NCI-H1694 (cell line): Measurements from ENCODE around the gene SACS.
A peak's percentile ranks its signal among the peaks of the same experiment; 100 is the strongest.
"Not testable (repeated sequence)": the region's sequence is repeated elsewhere in the genome, so short reads cannot be mapped to it uniquely, and the experiment has no call there.

Experiments used
- DNase-seq: peaks from one replicate; lab custom pipeline; 2025; lab: John Stamatoyannopoulos, UW

Gene SACS

DNA sequence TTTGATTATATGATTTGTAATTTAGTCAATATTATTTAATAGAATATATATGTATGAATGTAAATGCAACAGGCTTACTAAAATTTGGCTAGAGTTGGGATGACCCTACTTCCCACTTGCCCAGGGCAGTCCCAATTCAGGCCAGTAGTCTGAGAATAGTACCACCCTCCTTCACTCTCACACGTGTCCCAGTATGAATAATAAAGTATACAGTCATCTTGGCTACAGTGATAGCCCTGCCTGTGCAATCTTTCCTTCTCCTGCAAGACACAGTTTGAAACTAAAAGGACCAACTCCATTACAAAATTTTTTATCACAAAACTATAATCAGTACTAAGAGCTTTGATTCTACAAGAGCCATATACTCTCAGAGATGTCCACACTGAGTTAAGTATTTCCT is 76.2 kb downstream of the SACS start:
- no peak for DNase-seq

DNA sequence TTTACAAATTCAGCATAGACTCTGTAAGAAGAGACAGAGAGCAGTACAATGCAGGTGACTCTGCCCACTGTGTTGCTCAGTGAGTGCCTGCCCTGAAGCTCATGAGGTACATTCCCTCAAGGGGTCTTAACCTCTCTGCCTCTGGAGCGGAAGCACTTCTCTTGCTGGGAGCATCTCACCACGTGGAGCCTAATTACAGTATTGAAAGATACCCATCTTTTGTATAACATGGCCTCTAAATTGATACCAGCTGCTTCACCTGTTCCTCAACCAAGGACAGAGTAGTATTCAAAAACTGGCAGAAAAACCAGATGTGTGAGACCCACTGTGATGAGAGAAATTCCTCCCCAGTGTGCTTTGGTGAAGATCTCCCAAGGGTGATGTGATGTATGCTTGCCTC is 77.1 kb downstream of the SACS start:
- no peak for DNase-seq

DNA sequence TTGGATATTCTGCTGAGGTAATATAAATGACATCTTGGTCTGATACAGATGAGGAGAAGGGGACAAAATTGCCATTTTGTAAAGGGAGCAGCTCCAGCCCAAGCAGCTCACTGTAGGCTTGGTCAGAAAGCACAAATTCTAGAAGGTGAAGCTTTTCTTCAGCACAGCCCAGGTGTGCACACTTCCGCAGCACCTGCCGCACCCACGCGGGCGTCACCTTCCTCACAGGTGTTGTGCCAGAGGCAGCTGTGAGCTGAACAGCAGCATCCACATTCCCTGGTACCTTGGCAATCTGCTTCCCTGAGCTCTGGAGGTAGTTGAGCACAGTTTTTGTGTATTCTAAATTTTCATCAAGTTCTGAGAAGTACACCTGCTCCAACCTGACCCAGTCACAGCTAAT is 79.0 kb downstream of the SACS start:
- DNase-seq, result no peak

GRCh38 chr13:23352161-23352560 is 81.3 kb downstream of the SACS start:
- no peak for DNase-seq

DNA sequence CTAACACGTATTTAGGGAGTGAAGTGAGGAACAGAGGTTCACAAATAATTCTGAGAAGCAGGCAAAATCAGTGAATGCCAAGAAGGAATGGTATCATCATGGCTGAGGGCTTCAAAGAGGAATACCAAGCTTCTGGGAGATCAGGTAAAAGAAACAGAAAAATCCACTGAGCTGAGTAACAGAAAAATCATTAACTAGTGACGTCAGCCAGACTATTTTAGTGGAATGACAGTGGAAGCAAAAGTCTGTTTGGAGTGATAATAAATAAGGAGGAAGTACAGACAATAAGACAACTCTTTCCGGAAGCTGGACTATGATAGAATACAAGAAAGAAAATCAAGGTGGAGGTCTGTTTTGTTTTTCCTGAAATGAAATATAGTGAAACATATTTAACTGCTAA is 83.5 kb downstream of the SACS start:
- no peak for DNase-seq

- DNase-seq, result no peak
These were observed 84.2 kb downstream of the SACS start for GRCh38 chr13:23349161-23349897.

DNA sequence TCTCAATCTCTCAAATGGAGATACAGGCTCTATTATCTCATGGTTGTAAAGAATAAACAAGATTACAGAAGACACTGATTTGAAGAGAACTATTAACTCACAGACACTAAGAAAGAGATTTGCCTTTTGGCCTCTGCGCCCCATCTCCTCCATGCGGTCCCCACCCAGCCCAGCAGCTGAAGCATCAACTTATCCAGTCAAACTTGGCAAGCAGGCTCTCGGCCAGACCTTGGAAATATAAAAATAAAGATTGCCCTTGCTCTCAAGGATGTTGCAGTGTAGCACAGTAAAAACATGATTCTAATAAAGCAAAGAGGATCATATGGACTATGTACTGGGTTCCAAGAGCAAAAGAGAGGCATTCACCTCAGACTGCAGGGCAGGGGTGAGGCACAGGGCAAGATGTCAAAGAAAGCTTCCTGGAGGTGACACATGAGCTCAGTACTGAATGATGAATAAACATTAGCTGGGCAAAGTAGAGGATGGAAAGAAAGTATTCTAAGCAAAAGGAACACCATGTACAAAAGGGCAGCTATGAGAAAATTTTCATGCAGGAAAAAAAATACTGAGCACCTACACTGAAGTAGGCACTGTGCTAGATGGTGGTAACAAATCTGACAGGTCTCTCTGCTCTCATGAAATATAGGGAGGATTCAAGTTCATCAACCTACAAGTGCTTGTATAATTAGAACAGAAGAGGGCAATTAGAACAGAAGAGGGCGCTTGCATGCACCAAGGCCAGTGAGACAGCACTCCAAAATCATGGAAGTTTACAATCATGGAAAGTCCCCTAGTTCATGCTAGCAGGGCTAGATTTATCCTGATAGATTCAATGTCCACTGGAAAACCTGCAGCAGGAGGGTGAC is 85.0 kb downstream of the SACS start:
- DNase-seq, result no peak

GRCh38 chr13:23347601-23348000 is 85.9 kb downstream of the SACS start:
- no peak for DNase-seq

DNA sequence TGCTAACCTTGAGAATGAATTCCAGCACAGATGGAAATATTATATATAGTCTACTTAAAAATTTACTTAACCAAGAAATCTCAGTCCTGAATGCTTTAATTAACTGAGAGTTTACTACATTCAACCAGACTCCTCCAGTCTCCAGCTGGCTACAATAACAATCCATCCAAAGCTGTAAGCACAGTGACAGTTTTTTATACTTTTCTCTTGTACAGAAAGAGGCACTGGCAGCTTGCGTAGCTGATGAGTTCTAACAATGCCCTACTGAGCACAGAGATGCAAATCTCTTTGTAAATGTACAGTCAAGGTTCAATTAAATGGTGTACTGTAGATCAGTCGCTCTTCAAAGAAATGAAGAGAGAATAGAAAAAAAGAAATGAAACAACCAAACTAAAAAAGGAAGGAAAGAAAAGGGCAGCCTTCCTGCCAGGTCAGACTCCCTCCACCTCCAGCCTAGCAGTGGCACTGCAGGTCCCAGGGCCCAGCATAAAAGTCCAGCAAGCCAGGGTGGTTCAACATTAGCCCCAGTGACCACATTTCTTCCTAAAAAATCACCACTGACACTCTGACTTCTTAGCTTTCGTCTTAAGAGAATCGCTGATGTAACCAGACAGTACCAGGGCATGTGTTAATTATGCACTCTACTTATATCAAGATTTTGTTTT is 88.4 kb downstream of the SACS start:
- no peak for DNase-seq

GRCh38 chr13:23339225-23339624 is 94.3 kb downstream of the SACS start:
- DNase-seq, result no peak

DNA sequence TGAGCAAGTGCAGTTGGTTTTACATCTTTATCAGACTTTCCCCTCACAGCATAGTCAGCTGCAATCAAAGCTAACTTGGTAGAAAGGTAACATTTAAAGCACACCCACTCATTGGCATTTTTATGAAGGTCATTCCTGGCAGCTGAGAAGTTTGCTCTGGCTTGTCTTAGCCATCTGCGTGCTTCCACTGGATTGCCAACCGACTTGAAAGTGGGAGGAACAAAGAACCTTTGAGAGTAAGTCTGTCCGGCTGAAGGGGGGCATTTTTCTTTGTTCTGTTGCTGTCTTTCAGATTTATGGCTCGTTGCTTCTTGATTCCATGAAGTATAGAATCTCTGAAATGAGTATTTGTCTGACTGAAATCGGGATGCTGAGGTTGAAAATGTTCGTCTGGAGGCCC is 103.1 kb downstream of the SACS start:
- DNase-seq, result no peak

DNA sequence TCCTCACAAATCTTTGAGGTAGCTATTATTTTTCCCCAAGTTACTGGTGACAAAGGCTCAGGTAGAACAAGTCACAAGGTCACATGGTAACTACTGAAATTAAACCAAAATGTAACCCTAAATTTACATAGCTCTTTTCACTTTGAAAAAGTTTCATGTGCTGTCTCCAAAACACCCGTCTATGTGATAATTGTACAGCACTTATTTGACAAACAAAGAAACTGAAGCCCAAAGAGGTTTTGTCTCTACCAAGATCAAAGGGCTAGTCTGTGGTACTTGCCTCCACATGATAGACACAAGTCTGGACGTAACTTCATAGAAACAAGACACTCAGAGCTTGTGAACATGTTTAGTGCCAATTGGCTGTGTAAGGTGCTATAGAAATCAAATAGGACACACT is 108.3 kb downstream of the SACS start:
- no peak for DNase-seq

GRCh38 chr13:23323946-23324709 is 109.4 kb downstream of the SACS start:
- DNase-seq, result no peak

- no peak for DNase-seq
These were observed 110.9 kb downstream of the SACS start for GRCh38 chr13:23322353-23323336.

DNA sequence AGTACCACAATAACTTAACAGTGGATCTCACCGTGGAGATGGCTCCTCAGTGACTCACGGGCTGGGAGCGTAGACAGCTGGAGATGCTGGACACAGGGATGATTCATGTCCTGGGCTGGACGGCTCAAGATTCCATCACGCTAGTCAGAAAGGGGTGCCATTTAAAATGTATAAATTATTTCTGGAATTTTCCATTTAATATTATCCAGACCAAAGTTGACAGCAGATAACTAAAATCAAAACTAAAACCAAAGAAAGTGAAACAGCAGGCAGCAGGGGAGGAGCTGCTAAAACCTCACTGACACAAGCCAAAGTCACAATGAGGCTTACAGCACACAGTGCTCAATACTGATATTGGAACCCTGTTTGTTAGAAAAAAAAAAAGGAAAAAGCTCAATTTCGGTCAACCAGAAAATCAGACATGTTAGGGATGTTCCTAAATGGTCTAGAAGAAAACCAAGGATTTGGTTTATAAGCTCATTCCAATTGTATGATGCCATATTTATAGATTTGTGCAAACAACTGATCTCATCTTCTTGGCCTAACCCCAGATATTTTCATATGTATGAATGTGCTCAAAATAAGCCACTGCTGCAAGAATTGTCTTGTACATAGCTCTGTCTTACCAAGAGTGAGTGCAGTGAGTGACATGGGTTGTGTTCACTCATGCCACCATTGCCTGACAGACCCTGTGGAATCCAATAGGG is 111.8 kb downstream of the SACS start:
- no peak for DNase-seq

GRCh38 chr13:23320926-23321534 is 112.5 kb downstream of the SACS start:
- DNase-seq, result no peak

DNA sequence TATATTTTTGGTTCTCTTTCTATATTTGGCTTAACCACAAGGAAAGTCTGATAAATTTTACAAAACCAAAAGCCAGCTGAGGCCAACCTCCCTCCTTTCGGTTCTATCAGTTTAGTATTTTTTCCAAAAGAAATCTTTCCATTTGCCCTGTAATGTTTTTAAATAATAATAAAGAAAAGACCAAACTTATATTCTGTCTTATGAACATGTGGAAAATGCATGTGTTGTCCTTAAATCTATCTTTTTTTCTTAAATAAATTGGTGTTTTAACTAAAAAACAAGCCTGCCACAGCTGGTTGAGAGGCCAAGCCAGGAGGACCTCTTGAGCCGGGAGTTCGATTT is 113.6 kb downstream of the SACS start:
- no peak for DNase-seq

- not testable (repeated sequence) for DNase-seq
These were observed 118.7 kb downstream of the SACS start for GRCh38 chr13:23314837-23315236.

GRCh38 chr13:23292586-23292985 is 140.9 kb downstream of the SACS start:
- no peak for DNase-seq

DNA sequence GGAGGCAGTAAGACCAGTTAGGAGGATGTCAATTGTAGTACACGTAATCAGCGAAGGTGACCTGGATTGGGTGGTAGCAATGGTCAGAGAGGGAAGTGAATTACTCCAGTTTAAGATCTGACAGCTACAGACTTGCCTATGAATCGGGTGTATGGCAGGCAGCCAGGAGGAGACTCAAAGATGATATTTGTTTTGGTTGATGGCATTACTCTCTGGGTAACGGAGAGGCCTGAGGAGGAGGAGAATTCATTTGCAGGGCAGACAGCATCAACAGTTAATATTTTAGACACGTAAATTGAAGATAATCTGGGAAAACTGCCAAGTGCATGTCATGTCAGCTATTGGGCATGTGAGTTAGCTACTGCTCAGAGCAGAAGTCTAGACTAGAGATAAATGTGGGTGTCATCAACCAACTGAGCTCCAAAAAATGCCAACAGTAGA is 143.6 kb downstream of the SACS start:
- DNase-seq, result peak; percentile 0
